Adrenal gland (tissue), 12 donors: ENCODE measurements around the gene PXDN. TPM values are rescaled to one million over a fixed set of nuclear protein-coding genes. Genes with fewer than 3 reads are reported as not detected.
A peak's percentile ranks its signal among the peaks of the same experiment; 100 is the strongest.

ENCODE experiments used
- DNase-seq, 7 donors: peaks; one replicate each; pipeline ENCODE4 v3.0.0-alpha.2; 2019 to 2020
- H3K27ac ChIP-seq, 5 donors: fragments of 200-600 bp; sonication (generic) in 4 of 5; 1 replicate in 3 of 5; 2 replicates in 2 of 5; pipeline versions ENCODE4 v1.5.1 to v1.8.0; 2016 to 2020; ENCODE audit warnings: mild to moderate bottlenecking in 1 of 5
- H3K27me3 ChIP-seq: fragments of 200-600 bp; 2 replicates; pipeline ENCODE4 v1.8.0; 2021
- H3K36me3 ChIP-seq, 2 donors: fragments of 200-600 bp; replicated peaks in 1 of 2; 1 replicate in 1 of 2; 2 replicates in 1 of 2; pipeline versions ENCODE4 v1.5.1 to v1.8.0; 2018 to 2022
- H3K4me1 ChIP-seq, 2 donors: fragments of 200-600 bp; replicated peaks in 1 of 2; 1 replicate in 1 of 2; 2 replicates in 1 of 2; pipeline versions ENCODE4 v1.5.1 to v1.8.0; 2018 to 2021
- H3K4me3 ChIP-seq, 4 donors: fragments of 200-600 bp; sonication (generic) in 3 of 4; one replicate each; pipeline ENCODE4 v1.5.1; 2016 to 2018
- H3K9me3 ChIP-seq, 3 donors: fragments of 200-600 bp; sonication (generic) in 1 of 3; replicated peaks in 1 of 3; 1 replicate in 2 of 3; 2 replicates in 1 of 3; pipeline versions ENCODE4 v1.5.1 to v1.8.0; 2016 to 2021
- CTCF ChIP-seq, 6 experiments: fragments of 450-650 bp in 4 of 6; fragments of 200-600 bp in 2 of 6; sonication (generic) in 1 of 6; IDR thresholded peaks; 1 replicate in 5 of 6; 2 replicates in 1 of 6; pipeline versions ENCODE4 v1.5.1 to v1.8.0; 2016 to 2021; ENCODE audit warnings: antibody characterized with exemption in 6 of 6, mild to moderate bottlenecking in 2 of 6, moderate library complexity in 1 of 6
- POLR2A ChIP-seq, 2 donors: fragments of 450-650 bp; IDR thresholded peaks; one replicate each; pipeline ENCODE4 v1.6.1; 2017; ENCODE audit warnings: antibody characterized with exemption in 2 of 2, mild to moderate bottlenecking in 2 of 2, moderate library complexity in 1 of 2
- WGBS, 4 donors: extraction: QIAGEN DNeasy Blood & Tissue Kit in 2 of 4; methylation state at CpG; one replicate each; pipeline versions ENCODE4 v1.1.5 to v1.1.7; 2013 to 2017; 5-methylcytosine and 5-hydroxymethylcytosine counted together
- intact Hi-C, 2 donors: fragments of 100-400 bp; cut with DNase I; formaldehyde crosslinking; loops; one replicate each; pipeline versions ENCODE4 v1.14.1 to v1.15.0; 2022 to 2023
- polyA plus RNA-seq, 3 donors: library from polyadenylated mRNA; stranded (reverse); fragments of 200-250 nt in 2 of 3; fragments of 350-450 nt in 1 of 3; fragmentation: Illumina TruSeq in 1 of 3; extraction: RNeasy Lipid Tissue Mini Kit (QIAGEN cat#74804) in 1 of 3; gene quantifications; one replicate each; pipeline ENCODE4 v1.2.3, GENCODE V29; 2013 to 2014
- total RNA-seq, 9 donors: library from RNA; depleted of rRNA in 4 of 9; stranded (reverse); fragments of >200 nt in 4 of 9; fragments of 120-200 nt in 1 of 9; fragmentation: NEBNext Ultra II Directional in 1 of 9; extraction: Animal tissue kit (Norgen Biotek cat#: 25700) in 1 of 9; gene quantifications; one replicate each; pipeline versions ENCODE4 v1.1.0 to v1.2.4, GENCODE V29; 2013 to 2023
- donor health status: healthy with polysubstance abuse.
- donor health status: Bipolar disorder and iron deficiency.
- donor health status: DM: yes; HTN: yes; CAD: no.
- donor health status: DM: no; HTN: no; CAD: no.
- donor health status: DM: no; HTN: no; CAD: no.
- donor health status: DM: yes; HTN: yes; CAD: no.

Gene PXDN
- total and polyA plus RNA-seq, 12 donors: 8.5 to 39.5 (median 22.1) TPM

GRCh38 chr2:1653956-1654695 lies 90.2 kb downstream of the PXDN start:
- Histone ChIP-seq H3K4me3 (no peak overlapping the region), H3K27ac (peak overlapping the region in 2 of 5 donors; percentile 54 to 88), H3K27me3 (no peaks in the 10 kb centered on the region), H3K9me3 (no peaks in the 10 kb centered on the region), H3K4me1 (peaks cover 0 to 4% of the 10 kb centered on the region in 2 donors), H3K36me3 (peaks cover 0 to 3% of the 10 kb centered on the region in 2 donors)
- TF ChIP-seq POLR2A (IDR thresholded peaks at IDR 0.05): no peak
- TF ChIP-seq CTCF (IDR thresholded peaks at IDR 0.05): no peak
- intact Hi-C loops: no loop called here
- peak in 1 of 7 donors; percentile 1 for DNase-seq
- 77 to 84% (median 79%) methylated on average over 14 of the region's 14 CpGs for WGBS, 4 donors

- Histone ChIP-seq H3K27ac (peak overlapping the region in 1 of 5 donors; percentile 88), H3K4me3 (no peak overlapping the region), H3K4me1 (peaks cover 0 to 4% of the 10 kb centered on the region in 2 donors), H3K9me3 (no peaks in the 10 kb centered on the region), H3K27me3 (no peaks in the 10 kb centered on the region), H3K36me3 (peaks cover 0 to 19% of the 10 kb centered on the region in 2 donors)
- intact Hi-C loops: no loop called here
- peak in 2 of 7 donors; percentile 6 to 46 for DNase-seq
- WGBS, 4 donors: 55 to 76% (median 61%) methylated on average over 5 to 9 of the region's 9 CpGs
- TF ChIP-seq CTCF (IDR thresholded peaks at IDR 0.05) (no peak), POLR2A (IDR thresholded peaks at IDR 0.05) (no peak)
Measured at GRCh38 chr2:1652034-1652790, 92.1 kb downstream of the PXDN start.

GRCh38 chr2:1651121-1652033 lies 92.9 kb downstream of the PXDN start:
- Histone ChIP-seq H3K27me3 (no peaks in the 10 kb centered on the region), H3K4me1 (peaks cover 0 to 4% of the 10 kb centered on the region in 2 donors), H3K27ac (peak overlapping the region in 1 of 5 donors; percentile 88), H3K36me3 (peaks cover 0 to 19% of the 10 kb centered on the region in 2 donors), H3K4me3 (no peak overlapping the region), H3K9me3 (no peaks in the 10 kb centered on the region)
- WGBS, 4 donors: 74 to 80% (median 77%) methylated on average over 16 of the region's 16 CpGs
- intact Hi-C loops: no loop called here
- peak in 1 of 7 donors; percentile 49 for DNase-seq
- TF ChIP-seq POLR2A (IDR thresholded peaks at IDR 0.05) (no peak), CTCF (IDR thresholded peaks at IDR 0.05) (no peak)
